ENCODE results near the gene BUD23. TPM values are rescaled to one million over a fixed set of nuclear protein-coding genes. Genes with fewer than 3 reads are reported as not detected.

Gene BUD23
- total RNA-seq, 1 donor from 2014 or later, result 38.4 TPM

DNA sequence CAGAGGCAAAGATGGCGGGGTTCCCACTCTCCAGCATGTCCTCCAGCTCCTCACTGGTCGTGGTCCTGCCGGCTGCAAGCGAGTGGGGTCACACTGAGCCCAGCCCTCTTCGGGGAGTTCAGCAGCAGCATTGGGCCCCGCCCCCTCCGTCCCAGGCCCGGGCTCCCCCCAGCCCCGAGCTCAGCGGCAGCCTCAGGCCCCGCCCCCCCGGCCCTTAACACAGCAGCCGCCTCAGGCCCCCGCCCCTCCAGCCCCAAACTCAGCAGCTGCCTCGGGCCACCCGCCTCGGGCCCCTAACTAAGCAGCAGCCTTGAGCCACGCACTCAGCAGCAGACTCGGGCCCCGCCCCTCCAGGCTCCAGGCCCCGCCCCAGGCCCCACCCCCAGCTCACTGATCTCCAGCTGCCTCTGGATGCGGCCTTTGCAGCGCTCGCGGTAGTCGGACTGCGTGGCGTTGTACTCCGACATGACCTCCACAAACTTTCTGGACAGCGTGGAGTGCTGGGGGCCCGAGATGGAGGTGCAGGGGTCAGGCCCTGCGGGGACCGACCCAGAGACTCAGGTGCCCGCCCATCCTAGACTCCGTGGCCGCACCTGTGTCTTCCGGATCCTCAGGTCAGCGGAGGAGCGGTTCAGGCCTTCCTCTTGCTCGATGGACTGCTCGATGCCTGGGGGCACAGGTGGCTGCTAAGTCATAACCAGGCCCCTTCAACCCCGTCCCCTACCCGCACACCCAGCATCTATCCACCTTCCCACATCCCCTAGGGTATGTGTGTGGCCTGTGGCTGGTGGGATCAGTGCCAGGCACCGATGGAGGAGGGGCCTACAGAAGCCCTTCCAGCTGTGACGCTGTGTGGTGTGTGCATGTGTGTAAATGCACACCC is 20.6 kb downstream of the BUD23 start:
- TF ChIP-seq, protein P1, sequence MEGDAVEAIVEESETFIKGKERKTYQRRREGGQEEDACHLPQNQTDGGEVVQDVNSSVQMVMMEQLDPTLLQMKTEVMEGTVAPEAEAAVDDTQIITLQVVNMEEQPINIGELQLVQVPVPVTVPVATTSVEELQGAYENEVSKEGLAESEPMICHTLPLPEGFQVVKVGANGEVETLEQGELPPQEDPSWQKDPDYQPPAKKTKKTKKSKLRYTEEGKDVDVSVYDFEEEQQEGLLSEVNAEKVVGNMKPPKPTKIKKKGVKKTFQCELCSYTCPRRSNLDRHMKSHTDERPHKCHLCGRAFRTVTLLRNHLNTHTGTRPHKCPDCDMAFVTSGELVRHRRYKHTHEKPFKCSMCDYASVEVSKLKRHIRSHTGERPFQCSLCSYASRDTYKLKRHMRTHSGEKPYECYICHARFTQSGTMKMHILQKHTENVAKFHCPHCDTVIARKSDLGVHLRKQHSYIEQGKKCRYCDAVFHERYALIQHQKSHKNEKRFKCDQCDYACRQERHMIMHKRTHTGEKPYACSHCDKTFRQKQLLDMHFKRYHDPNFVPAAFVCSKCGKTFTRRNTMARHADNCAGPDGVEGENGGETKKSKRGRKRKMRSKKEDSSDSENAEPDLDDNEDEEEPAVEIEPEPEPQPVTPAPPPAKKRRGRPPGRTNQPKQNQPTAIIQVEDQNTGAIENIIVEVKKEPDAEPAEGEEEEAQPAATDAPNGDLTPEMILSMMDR (IDR thresholded peaks at IDR 0.05), result no peak
- no peaks in the 10 kb centered on the region for H3K4me1 ChIP-seq
- no peak overlapping the region for H3K27ac ChIP-seq
- H3K27me3 ChIP-seq, result no peaks in the 10 kb centered on the region
- no peak overlapping the region for H3K4me3 ChIP-seq
- H3K36me3 ChIP-seq, result no peaks in the 10 kb centered on the region
- DNase-seq (peak; percentile 77), ATAC-seq (peak; percentile 68)
- intact Hi-C loops (cut with DNase I), result no loop called here
- H3K9me3 ChIP-seq, result no peaks in the 10 kb centered on the region

DNA sequence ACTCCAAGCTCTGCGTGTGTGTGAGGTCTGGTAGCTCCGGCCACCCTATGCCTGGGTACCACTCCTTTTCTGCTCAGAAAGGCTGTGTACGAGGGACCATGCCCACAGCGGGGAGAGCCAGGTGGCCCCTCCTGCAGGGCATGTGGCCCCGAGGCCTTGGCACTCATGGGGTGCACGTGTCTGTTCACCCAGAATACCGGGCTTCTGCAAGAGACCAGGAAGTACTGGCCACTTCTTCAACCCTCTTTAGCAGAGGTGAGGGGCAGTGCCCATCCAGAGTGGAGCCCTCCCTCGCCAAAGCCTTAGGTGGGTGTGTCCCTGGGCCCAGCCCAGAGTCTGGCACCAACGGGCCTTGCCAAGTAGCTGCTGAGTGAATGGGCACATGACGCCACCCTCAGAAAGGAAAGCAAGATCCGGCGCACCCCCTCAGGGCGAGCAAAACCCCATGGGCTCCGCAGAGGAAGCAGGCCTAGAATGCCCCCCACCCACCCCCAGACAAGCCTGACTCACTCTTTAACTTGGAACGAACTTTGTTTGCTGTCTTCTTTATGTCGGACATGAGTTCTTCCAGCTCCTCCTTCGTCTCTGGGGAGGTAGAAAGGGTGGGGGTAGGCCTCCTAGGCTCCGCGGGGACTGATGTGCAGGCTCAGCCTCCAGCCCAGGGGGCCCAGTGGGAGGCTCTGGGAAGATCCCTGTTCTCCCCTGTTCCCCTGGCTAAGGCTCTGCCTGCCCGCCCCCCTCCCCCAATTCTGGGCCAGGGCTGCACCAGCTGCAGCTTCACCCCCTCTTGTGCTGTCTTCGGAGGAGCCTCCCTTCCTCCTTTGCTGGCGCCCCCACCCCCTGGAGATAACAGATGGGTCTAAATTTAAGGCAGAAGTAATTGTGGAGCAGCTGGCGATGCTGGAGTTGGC is 21.5 kb downstream of the BUD23 start:
- Histone ChIP-seq H3K27ac (no peak overlapping the region), H3K4me3 (no peak overlapping the region), H3K27me3 (no peaks in the 10 kb centered on the region), H3K9me3 (no peaks in the 10 kb centered on the region), H3K4me1 (no peaks in the 10 kb centered on the region), H3K36me3 (no peaks in the 10 kb centered on the region)
- intact Hi-C loops (cut with DNase I), result no loop called here
- TF ChIP-seq, protein P1 (IDR thresholded peaks at IDR 0.05), result no peak
- peak; percentile 80 for DNase-seq
- peak; percentile 64 for ATAC-seq

DNA sequence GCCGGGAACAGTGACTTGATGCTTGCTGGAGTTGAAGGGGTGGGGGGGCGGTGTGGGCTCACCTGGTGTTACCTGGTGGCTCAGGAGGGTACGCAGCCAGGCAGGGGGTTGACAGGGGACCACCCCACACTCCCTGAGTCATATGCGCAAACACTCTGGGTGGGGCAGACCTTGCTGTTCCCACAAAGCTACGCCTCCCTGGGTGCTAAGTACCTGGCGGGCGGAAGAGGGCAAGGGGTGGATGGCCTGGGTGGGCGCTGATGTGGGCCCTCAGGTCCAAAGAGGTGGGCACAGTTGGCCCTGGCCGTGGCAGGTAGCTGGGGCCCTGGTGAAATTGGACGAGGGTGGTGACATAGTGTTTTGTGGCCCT is 22.1 kb downstream of the BUD23 start:
- DNase-seq (no peak), ATAC-seq (no peak)
- H3K36me3 ChIP-seq, result no peaks in the 10 kb centered on the region
- intact Hi-C loops (cut with DNase I), result no loop called here
- no peaks in the 10 kb centered on the region for H3K9me3 ChIP-seq
- TF ChIP-seq, protein P1 (IDR thresholded peaks at IDR 0.05), result no peak
- H3K27me3 ChIP-seq, result no peaks in the 10 kb centered on the region
- H3K4me1 ChIP-seq, result no peaks in the 10 kb centered on the region
- no peak overlapping the region for H3K4me3 ChIP-seq
- H3K27ac ChIP-seq, result no peak overlapping the region

DNA sequence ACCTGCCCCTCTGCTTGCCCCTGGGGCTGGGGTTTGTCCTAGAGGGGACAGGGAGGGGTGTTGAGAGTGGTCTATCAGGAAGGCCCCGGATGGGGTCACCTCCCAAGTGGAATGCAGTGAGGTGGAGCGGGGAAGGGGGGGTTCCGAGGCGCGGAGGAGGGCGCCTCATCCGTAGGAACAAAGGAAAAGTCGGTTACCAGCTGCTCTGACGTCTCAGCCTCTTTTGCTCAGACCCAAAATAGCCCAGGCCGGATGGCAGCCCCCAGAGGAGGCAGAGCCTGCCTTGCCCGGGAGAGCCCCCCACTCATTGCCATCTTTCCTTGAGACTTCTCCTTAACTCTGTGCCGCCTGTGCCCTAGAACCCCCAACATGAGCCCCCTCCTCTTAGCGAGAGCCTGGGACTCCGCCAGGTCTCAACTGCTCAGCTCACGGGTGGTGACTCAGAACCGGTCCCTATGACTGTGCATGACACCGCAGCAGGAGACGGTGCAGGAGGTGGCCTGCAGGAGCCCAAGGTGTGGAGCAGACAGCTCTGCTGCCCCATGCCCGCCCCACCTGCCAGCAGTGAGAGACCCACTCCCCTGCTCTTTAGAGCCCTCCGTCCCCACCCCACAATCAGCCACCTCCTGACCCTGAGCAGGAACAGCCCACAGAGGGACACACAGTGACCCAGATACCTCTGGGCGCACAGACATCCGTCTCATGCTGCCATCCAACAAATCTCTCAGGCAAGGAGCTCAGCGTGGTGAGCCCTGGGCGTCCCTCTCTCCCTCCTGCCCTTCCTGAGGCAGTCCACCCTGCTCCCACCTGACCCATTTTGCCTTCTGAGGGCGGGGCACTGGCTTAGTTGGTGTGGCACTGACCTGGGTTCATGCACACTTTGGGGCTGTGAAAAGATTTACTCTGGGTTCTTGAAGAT is 23.0 kb downstream of the BUD23 start:
- no peaks in the 10 kb centered on the region for H3K9me3 ChIP-seq
- H3K27me3 ChIP-seq, result no peaks in the 10 kb centered on the region
- intact Hi-C loops (cut with DNase I), result no loop called here
- TF ChIP-seq, protein P1 (IDR thresholded peaks at IDR 0.05), result no peak
- ATAC-seq, result no peak
- H3K4me3 ChIP-seq, result no peak overlapping the region
- H3K4me1 ChIP-seq, result no peaks in the 10 kb centered on the region
- H3K36me3 ChIP-seq, result no peaks in the 10 kb centered on the region
- no peak for DNase-seq
- H3K27ac ChIP-seq, result no peak overlapping the region

DNA sequence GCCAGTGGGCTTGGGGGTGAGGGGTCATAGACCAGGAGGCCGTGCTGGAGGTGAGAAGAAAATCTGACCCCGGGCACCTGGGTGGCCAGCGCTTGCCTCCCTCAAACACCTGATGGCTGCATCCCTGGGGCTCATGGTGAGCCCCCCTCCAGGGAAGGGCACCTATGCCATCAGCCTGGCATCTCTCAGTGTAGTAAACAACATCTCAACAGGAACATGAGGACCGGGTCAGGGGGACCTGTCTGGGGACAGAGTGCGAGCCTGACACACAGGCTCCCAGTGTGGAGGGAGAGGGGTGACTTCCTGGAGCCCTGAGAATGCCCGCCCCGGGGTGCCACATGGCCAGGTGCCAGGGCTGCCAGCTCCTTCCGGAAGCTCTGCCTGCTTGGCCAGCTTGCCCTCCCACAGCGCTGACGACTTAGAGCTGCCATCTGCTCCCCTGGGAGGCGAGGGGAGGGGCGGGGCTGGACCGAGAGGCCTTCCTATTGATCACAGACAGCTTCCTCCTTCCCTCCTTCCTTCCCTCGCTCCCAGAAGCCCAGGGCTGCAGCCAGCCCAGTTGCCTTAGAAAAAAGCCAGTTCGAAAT is 23.7 kb downstream of the BUD23 start:
- ATAC-seq, result peak; percentile 7
- no peaks in the 10 kb centered on the region for H3K9me3 ChIP-seq
- DNase-seq, result peak; percentile 78
- H3K27me3 ChIP-seq, result no peaks in the 10 kb centered on the region
- H3K4me3 ChIP-seq, result no peak overlapping the region
- H3K4me1 ChIP-seq, result no peaks in the 10 kb centered on the region
- TF ChIP-seq, protein P1 (IDR thresholded peaks at IDR 0.05), result no peak
- H3K27ac ChIP-seq, result no peak overlapping the region
- H3K36me3 ChIP-seq, result no peaks in the 10 kb centered on the region
- intact Hi-C loops (cut with DNase I), result no loop called here

Measured in upper lobe of right lung (tissue), 1 donor.